ENCODE results near the gene THSD4.
"Not testable (repeated sequence)": the region's sequence is repeated elsewhere in the genome, so short reads cannot be mapped to it uniquely, and the experiment has no call there.

THSD4 gene

DNA sequence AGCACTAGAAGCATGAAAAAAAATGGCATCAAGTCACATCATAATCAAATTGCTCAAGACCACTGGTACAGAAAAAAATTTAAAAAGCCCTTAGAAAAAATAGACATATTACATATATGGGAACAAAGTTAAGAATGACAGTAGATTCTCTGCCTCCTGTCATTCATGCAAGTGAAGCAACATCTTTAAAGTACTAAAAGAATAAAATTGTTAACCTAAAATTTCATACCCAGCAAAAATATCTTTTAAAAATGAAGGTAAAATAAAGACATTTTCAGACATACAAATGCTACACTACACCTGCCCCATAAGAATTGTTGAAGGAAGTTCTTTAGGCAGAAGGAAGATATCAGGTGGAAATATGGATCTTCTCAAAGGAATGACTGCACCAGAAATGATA, 55.9 kb downstream of the THSD4 start:
- Histone ChIP-seq H3K4me2 (ENCODE audit: low read length) (no peak overlapping the region), H3K4me1 (ENCODE audit: control insufficient read depth, low read length) (no peaks in the 10 kb centered on the region), H3K27me3 (ENCODE audit: control insufficient read depth, low read length) (no peaks in the 10 kb centered on the region), H4K20me1 (ENCODE audit: control insufficient read depth, insufficient read depth, low read depth, low read length) (no peaks in the 10 kb centered on the region), H3K9me3 (ENCODE audit: control insufficient read depth, insufficient read depth, low read length) (no peaks in the 10 kb centered on the region), H3K4me3 (ENCODE audit: low read length) (no peak overlapping the region), H3K9me2 (replicated peaks; ENCODE audit: control insufficient read depth, low read length) (no peaks in the 10 kb centered on the region), H3K79me2 (ENCODE audit: control insufficient read depth, low read length) (no peaks in the 10 kb centered on the region), H3K27ac (ENCODE audit: low read depth, low read length) (no peak overlapping the region), H3F3A (ENCODE audit: control insufficient read depth, insufficient read depth) (no peaks in the 10 kb centered on the region), H3K36me3 (ENCODE audit: control insufficient read depth, low read length) (no peaks in the 10 kb centered on the region)
- TF ChIP-seq, protein P1, sequence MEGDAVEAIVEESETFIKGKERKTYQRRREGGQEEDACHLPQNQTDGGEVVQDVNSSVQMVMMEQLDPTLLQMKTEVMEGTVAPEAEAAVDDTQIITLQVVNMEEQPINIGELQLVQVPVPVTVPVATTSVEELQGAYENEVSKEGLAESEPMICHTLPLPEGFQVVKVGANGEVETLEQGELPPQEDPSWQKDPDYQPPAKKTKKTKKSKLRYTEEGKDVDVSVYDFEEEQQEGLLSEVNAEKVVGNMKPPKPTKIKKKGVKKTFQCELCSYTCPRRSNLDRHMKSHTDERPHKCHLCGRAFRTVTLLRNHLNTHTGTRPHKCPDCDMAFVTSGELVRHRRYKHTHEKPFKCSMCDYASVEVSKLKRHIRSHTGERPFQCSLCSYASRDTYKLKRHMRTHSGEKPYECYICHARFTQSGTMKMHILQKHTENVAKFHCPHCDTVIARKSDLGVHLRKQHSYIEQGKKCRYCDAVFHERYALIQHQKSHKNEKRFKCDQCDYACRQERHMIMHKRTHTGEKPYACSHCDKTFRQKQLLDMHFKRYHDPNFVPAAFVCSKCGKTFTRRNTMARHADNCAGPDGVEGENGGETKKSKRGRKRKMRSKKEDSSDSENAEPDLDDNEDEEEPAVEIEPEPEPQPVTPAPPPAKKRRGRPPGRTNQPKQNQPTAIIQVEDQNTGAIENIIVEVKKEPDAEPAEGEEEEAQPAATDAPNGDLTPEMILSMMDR (IDR thresholded peaks at IDR 0.05; ENCODE audit: low read depth, low read length, poor library complexity, severe bottlenecking): no peak
- no peak for TF ChIP-seq EZH2phosphoT487 (IDR thresholded peaks at IDR 0.05; ENCODE audit: borderline replicate concordance, low read length)

DNA sequence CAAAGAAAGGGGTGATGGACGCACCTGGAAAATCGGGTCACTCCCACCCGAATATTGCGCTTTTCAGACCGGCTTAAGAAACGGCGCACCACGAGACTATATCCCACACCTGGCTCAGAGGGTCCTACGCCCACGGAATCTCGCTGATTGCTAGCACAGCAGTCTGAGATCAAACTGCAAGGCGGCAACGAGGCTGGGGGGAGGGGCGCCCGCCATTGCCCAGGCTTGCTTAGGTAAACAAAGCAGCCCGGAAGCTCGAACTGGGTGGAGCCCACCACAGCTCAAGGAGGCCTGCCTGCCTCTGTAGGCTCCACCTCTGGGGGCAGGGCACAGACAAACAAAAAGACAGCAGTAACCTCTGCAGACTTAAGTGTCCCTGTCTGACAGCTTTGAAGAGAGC, 59.1 kb downstream of the THSD4 start:
- not testable (repeated sequence) for H3K27me3 ChIP-seq (ENCODE audit: control insufficient read depth, low read length); H4K20me1 ChIP-seq (ENCODE audit: control insufficient read depth, insufficient read depth, low read depth, low read length); H3K9me2 ChIP-seq (replicated peaks; ENCODE audit: control insufficient read depth, low read length); H3K36me3 ChIP-seq (ENCODE audit: control insufficient read depth, low read length); H3K9me3 ChIP-seq (ENCODE audit: control insufficient read depth, insufficient read depth, low read length); H3F3A ChIP-seq (ENCODE audit: control insufficient read depth, insufficient read depth); H3K4me3 ChIP-seq (ENCODE audit: low read length); H3K4me2 ChIP-seq (ENCODE audit: low read length); H3K27ac ChIP-seq (ENCODE audit: low read depth, low read length); H3K4me1 ChIP-seq (ENCODE audit: control insufficient read depth, low read length); H3K79me2 ChIP-seq (ENCODE audit: control insufficient read depth, low read length)

DNA sequence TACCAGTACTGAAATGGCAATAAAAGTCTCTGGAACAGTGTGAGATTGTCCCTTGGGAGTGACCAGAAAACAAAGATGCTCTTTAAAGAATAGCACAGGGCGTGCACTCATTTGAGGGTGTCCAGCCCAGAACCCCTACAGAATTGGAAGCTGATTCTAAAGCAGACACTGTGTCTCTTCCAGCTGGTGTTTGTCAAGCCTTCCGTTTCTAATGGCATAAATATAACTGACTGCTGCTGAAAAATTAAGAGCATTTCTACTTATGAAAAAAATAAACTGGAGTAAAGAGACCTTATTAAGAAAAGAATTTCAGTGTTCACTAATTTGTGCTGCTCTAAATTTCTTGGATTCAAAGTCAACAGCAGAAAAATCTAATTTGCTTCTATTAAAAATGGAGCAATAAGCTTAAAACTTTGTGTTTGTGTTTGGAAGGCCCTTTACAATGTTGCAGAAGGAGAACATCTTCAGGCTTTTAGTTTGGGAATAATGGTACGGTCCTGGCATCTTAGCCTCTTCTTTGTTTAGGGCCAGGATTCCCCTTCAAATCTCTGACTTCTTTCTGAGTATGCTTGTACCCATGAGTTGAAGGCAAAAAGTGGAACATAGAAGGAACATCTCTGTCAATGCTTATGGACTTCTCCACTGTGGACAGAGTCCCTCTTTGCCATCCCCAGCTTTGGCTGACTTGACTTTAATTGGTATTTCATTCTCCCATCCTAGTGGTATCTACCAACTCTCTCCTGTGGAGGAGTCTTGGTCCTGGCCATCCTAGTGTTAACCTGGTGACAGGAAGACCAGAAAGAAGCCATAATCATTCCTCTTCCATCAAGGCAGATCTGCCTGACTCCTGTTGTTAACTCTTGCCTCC, 65.9 kb downstream of the THSD4 start:
- Histone ChIP-seq H3K27me3 (ENCODE audit: control insufficient read depth, low read length) (no peaks in the 10 kb centered on the region), H3K9me2 (replicated peaks; ENCODE audit: control insufficient read depth, low read length) (no peaks in the 10 kb centered on the region), H3K79me2 (ENCODE audit: control insufficient read depth, low read length) (no peaks in the 10 kb centered on the region), H3K4me3 (ENCODE audit: low read length) (no peak overlapping the region), H3K4me1 (ENCODE audit: control insufficient read depth, low read length) (no peaks in the 10 kb centered on the region), H3K9me3 (ENCODE audit: control insufficient read depth, insufficient read depth, low read length) (no peaks in the 10 kb centered on the region), H3F3A (ENCODE audit: control insufficient read depth, insufficient read depth) (no peaks in the 10 kb centered on the region), H4K20me1 (ENCODE audit: control insufficient read depth, insufficient read depth, low read depth, low read length) (no peaks in the 10 kb centered on the region), H3K36me3 (ENCODE audit: control insufficient read depth, low read length) (no peaks in the 10 kb centered on the region), H3K4me2 (ENCODE audit: low read length) (no peak overlapping the region), H3K27ac (ENCODE audit: low read depth, low read length) (no peak overlapping the region)
- TF ChIP-seq, protein P1 (IDR thresholded peaks at IDR 0.05; ENCODE audit: low read depth, low read length, poor library complexity, severe bottlenecking): no peak
- no peak for TF ChIP-seq EZH2phosphoT487 (IDR thresholded peaks at IDR 0.05; ENCODE audit: borderline replicate concordance, low read length)

DNA sequence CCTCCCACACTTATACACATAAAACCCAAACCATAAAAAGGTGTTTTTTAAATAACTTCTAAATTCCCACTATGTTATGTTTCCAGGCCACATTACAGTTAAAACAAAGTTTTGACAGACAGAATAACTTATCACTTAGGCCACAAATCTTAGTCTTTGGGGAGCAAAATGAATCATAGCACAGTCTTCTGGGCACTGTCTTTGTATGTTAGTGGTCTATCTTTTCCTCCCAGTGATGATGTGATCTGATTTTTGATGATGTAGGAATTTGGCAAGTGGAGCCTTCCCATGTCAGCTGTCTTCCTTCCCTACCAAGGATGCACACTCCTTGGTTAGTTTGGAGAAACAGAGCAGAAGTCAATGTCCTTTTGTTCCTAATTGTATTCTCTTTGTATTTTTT, 67.3 kb downstream of the THSD4 start:
- H3K4me2 ChIP-seq (ENCODE audit: low read length): no peak overlapping the region
- H3K4me1 ChIP-seq (ENCODE audit: control insufficient read depth, low read length): no peaks in the 10 kb centered on the region
- no peak overlapping the region for H3K27ac ChIP-seq (ENCODE audit: low read depth, low read length)
- H3K27me3 ChIP-seq (ENCODE audit: control insufficient read depth, low read length): no peaks in the 10 kb centered on the region
- no peaks in the 10 kb centered on the region for H3K79me2 ChIP-seq (ENCODE audit: control insufficient read depth, low read length)
- H4K20me1 ChIP-seq (ENCODE audit: control insufficient read depth, insufficient read depth, low read depth, low read length): no peaks in the 10 kb centered on the region
- TF ChIP-seq EZH2phosphoT487 (IDR thresholded peaks at IDR 0.05; ENCODE audit: borderline replicate concordance, low read length): no peak
- TF ChIP-seq, protein P1 (IDR thresholded peaks at IDR 0.05; ENCODE audit: low read depth, low read length, poor library complexity, severe bottlenecking): no peak
- H3K9me2 ChIP-seq (replicated peaks; ENCODE audit: control insufficient read depth, low read length): no peaks in the 10 kb centered on the region
- no peaks in the 10 kb centered on the region for H3K36me3 ChIP-seq (ENCODE audit: control insufficient read depth, low read length)
- no peaks in the 10 kb centered on the region for H3F3A ChIP-seq (ENCODE audit: control insufficient read depth, insufficient read depth)
- no peaks in the 10 kb centered on the region for H3K9me3 ChIP-seq (ENCODE audit: control insufficient read depth, insufficient read depth, low read length)
- H3K4me3 ChIP-seq (ENCODE audit: low read length): no peak overlapping the region
